ENCODE measurements around the gene NUDCD3. TPM values are rescaled to one million over a fixed set of nuclear protein-coding genes. Genes with fewer than 3 reads are reported as not detected.

The NUDCD3 gene
- 100 to 1,000 TPM; 105 to 120 TPM for total RNA-seq

DNA sequence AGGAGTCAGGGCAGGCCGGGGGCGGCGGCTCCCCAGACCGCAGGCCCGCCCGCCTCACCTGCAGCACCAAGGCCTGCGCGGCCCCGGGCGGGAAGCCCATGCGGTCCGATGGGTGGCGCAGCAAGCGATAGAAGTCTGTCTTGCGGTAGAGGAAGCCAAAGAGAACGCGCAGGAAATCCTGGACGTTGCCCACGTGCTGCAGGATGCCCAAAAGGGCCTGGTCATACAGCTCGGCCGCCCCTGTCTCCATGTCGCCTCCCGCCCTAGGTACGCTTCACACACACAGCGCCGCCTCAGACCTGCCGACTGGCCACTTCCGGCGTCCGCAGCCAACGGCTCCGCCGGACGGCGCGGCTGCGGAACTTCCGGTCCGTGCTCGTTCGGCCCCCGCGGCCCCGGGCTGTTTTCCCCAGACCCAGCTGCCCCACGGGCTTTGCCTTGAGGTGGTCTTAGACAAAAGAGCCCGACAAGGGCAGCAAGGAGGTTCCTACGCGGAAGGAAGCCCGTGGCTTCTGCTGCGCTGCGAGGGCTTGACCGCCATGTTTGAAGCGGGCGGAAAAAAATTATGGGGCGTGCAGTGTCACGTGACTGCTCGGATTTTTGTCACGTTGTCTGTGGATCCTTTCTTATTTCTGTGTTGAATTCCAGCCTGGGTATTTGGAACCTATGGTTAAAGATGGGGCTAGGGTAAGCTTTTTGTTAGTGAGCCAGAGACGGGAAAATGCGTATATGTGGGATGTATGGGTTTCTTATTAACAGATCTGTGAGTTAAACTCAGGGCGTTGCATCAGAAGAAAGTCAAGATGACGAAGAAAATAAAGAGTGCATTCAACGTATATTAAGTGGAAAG is at the start of gene NUDCD3:
NUDCD3 (minus strand) TSS at position 308 of the 850 bp plus-strand sequence; CDS start at position 250, 58 bp downstream.
- H3K36me3 Mint-ChIP-seq (ENCODE audit: insufficient read depth in 2 of 2): peaks cover 1 to 11% of the 10 kb centered on the region in 2 donors
- H3K4me3 Mint-ChIP-seq: peak within 1 kb of the TSS; percentile 94 to 96
- peak within 1 kb of the TSS; percentile 98 for H3K27ac Mint-ChIP-seq
- ATAC-seq (replicated peaks in 1 of 2) (peak; percentile 90 to 95), DNase-seq (peak; percentile 82 to 84)
- H3K4me1 Mint-ChIP-seq (ENCODE audit: low read depth): peaks cover 50% of the 10 kb centered on the region
- peaks cover 6% of the 10 kb centered on the region for H3K27me3 Mint-ChIP-seq (ENCODE audit: low read depth)
- H3K9me3 Mint-ChIP-seq: no peaks in the 10 kb centered on the region

DNA sequence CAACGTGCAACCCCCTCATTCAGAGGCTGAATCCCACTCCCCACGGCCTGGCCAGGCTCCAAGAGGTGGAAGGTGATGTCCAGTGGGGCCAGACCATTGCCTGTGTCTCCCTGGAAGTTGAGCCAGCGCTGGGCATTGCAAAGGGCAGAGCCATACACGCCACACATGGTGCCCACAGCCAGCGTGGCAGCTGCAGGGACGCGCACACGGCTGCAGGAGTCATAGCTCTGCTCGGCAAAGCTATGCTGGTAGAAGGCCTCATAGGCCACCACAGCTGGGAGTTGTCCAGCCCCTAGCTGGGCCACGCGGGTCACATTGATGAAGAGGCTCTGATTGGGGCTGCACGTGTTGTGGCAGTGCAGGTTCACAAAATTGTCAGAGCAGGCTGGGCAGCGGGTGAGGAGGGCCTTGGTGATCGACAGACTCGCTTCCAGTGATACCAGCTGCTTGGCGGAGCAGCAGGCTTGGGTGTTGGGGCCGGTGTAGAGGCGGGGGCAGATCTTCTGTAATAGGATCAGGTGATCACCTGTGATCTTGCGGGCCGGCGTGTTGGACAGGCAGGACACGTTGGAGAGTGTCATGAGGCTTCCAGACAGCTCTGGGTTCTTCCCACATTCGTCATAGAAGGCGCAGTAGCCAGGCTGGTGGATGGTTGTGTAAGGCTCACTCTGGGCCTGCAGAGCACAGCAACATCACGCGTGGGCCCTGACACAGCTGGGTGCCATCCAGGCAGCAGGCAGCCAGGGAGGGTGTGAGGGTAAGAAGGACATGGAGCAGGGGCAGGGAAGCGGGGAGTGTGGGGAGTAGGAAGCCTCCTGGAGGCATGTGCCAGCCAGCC is 49.4 kb upstream of the NUDCD3 start:
- Mint-ChIP-seq H3K9me3 (no peaks in the 10 kb centered on the region), H3K4me1 (ENCODE audit: low read depth) (no peaks in the 10 kb centered on the region), H3K36me3 (ENCODE audit: insufficient read depth in 2 of 2) (no peaks in the 10 kb centered on the region), H3K27ac (no peak overlapping the region), H3K27me3 (ENCODE audit: low read depth) (no peaks in the 10 kb centered on the region), H3K4me3 (no peak overlapping the region)
- no peak for ATAC-seq (replicated peaks in 1 of 2)
- DNase-seq: no peak

GRCh38 chr7:44538798-44539668 is 48.6 kb upstream of the NUDCD3 start:
- Mint-ChIP-seq H3K27me3 (ENCODE audit: low read depth) (no peaks in the 10 kb centered on the region), H3K4me3 (no peak overlapping the region), H3K9me3 (no peaks in the 10 kb centered on the region), H3K4me1 (ENCODE audit: low read depth) (no peaks in the 10 kb centered on the region), H3K36me3 (ENCODE audit: insufficient read depth in 2 of 2) (no peaks in the 10 kb centered on the region), H3K27ac (no peak overlapping the region)
- no peak for DNase-seq
- no peak for ATAC-seq (replicated peaks in 1 of 2)

- Mint-ChIP-seq H3K4me1 (ENCODE audit: low read depth) (no peaks in the 10 kb centered on the region), H3K36me3 (ENCODE audit: insufficient read depth in 2 of 2) (no peaks in the 10 kb centered on the region), H3K9me3 (no peaks in the 10 kb centered on the region), H3K27ac (no peak overlapping the region), H3K4me3 (no peak overlapping the region), H3K27me3 (ENCODE audit: low read depth) (no peaks in the 10 kb centered on the region)
- DNase-seq (no peak), ATAC-seq (replicated peaks in 1 of 2) (no peak)
Measured at GRCh38 chr7:44538093-44538797, 47.8 kb upstream of the NUDCD3 start.

DNA sequence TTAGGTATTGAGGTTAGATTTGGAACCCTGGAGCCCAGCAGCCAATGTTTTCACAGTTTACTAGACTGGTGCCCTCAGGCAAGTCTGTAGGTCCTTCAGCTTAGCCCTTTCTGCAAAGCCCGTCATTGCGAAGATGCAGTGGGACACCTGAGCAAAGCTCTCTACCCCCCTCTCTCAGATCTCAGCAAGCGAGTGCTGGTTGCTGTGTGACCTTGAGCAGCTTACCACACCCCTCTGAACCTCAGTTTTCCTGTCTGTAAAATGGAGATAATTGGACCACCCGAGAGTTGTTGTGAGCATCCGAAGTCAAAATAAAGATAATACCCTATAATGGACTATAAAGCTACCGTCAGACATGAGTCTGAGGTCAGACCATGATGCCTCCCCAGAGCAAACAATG is 47.0 kb upstream of the NUDCD3 start:
- Mint-ChIP-seq H3K4me3 (no peak overlapping the region), H3K27ac (no peak overlapping the region), H3K4me1 (ENCODE audit: low read depth) (no peaks in the 10 kb centered on the region), H3K27me3 (ENCODE audit: low read depth) (no peaks in the 10 kb centered on the region), H3K9me3 (no peaks in the 10 kb centered on the region), H3K36me3 (ENCODE audit: insufficient read depth in 2 of 2) (no peaks in the 10 kb centered on the region)
- ATAC-seq (replicated peaks in 1 of 2) (no peak), DNase-seq (no peak)

- H3K27me3 Mint-ChIP-seq (ENCODE audit: low read depth): no peaks in the 10 kb centered on the region
- H3K36me3 Mint-ChIP-seq (ENCODE audit: insufficient read depth in 2 of 2): no peaks in the 10 kb centered on the region
- ATAC-seq (replicated peaks in 1 of 2): no peak
Measured at GRCh38 chr7:44536090-44536489, 45.6 kb upstream of the NUDCD3 start.

GRCh38 chr7:44535348-44536064 is 45.0 kb upstream of the NUDCD3 start:
- H3K36me3 Mint-ChIP-seq (ENCODE audit: insufficient read depth in 2 of 2): no peaks in the 10 kb centered on the region
- no peak for ATAC-seq (replicated peaks in 1 of 2)
- H3K4me3 Mint-ChIP-seq: no peak overlapping the region
- no peak for DNase-seq
- H3K4me1 Mint-ChIP-seq (ENCODE audit: low read depth): no peaks in the 10 kb centered on the region
- no peak overlapping the region for H3K27ac Mint-ChIP-seq
- no peaks in the 10 kb centered on the region for H3K27me3 Mint-ChIP-seq (ENCODE audit: low read depth)
- no peaks in the 10 kb centered on the region for H3K9me3 Mint-ChIP-seq

More at GRCh38 chr7:44536090-44536489, 45.6 kb upstream of the NUDCD3 start:
- H3K4me1 Mint-ChIP-seq (ENCODE audit: low read depth): no peaks in the 10 kb centered on the region
- no peak overlapping the region for H3K27ac Mint-ChIP-seq
- no peak for DNase-seq
- no peaks in the 10 kb centered on the region for H3K9me3 Mint-ChIP-seq
- H3K4me3 Mint-ChIP-seq: no peak overlapping the region

GRCh38 chr7:44534501-44534900 is 44.0 kb upstream of the NUDCD3 start:
- H3K9me3 Mint-ChIP-seq: no peaks in the 10 kb centered on the region
- peak; percentile 62 to 67 for ATAC-seq (replicated peaks in 1 of 2)
- no peaks in the 10 kb centered on the region for H3K4me1 Mint-ChIP-seq (ENCODE audit: low read depth)

GRCh38 chr7:44534087-44534486 is 43.6 kb upstream of the NUDCD3 start:
- DNase-seq (no peak), ATAC-seq (replicated peaks in 1 of 2) (no peak)
- no peaks in the 10 kb centered on the region for H3K9me3 Mint-ChIP-seq
- no peak overlapping the region for H3K27ac Mint-ChIP-seq
- H3K36me3 Mint-ChIP-seq (ENCODE audit: insufficient read depth in 2 of 2): no peaks in the 10 kb centered on the region
- H3K4me3 Mint-ChIP-seq: no peak overlapping the region
- no peaks in the 10 kb centered on the region for H3K4me1 Mint-ChIP-seq (ENCODE audit: low read depth)
- H3K27me3 Mint-ChIP-seq (ENCODE audit: low read depth): no peaks in the 10 kb centered on the region

More at GRCh38 chr7:44534501-44534900, 44.0 kb upstream of the NUDCD3 start:
- Mint-ChIP-seq H3K27me3 (ENCODE audit: low read depth) (no peaks in the 10 kb centered on the region), H3K36me3 (ENCODE audit: insufficient read depth in 2 of 2) (no peaks in the 10 kb centered on the region), H3K4me3 (no peak overlapping the region), H3K27ac (no peak overlapping the region)
- peak; percentile 58 to 65 for DNase-seq

- no peaks in the 10 kb centered on the region for H3K4me1 Mint-ChIP-seq (ENCODE audit: low read depth)
- no peaks in the 10 kb centered on the region for H3K36me3 Mint-ChIP-seq (ENCODE audit: insufficient read depth in 2 of 2)
- DNase-seq (no peak), ATAC-seq (replicated peaks in 1 of 2) (no peak)
- no peak overlapping the region for H3K4me3 Mint-ChIP-seq
- H3K27me3 Mint-ChIP-seq (ENCODE audit: low read depth): no peaks in the 10 kb centered on the region
- peaks cover 0 to under 1% of the 10 kb centered on the region in 2 donors for H3K9me3 Mint-ChIP-seq
- H3K27ac Mint-ChIP-seq: no peak overlapping the region
Measured at GRCh38 chr7:44533301-44534055, 43.0 kb upstream of the NUDCD3 start.

Data from activated T-cell treated with anti-CD3 and anti-CD28 coated beads, Interleukin-2, amount 50 U/mL, for 72 hours (primary cell).